Left lung (tissue), 10 donors: ENCODE data around the gene EFHB. TPM values are rescaled to one million over a fixed set of nuclear protein-coding genes. Genes with fewer than 3 reads are reported as not detected.
"Not testable (repeated sequence)": the region's sequence is repeated elsewhere in the genome, so short reads cannot be mapped to it uniquely, and the experiment has no call there.

Source experiments
- ATAC-seq: fragments of 200-7000 bp; cut with Tn5 transposase; one replicate; pipeline ENCODE4 v1.9.1; 2020; ENCODE audit warnings: moderate library complexity
- DNase-seq, 4 donors: peaks; one replicate each; pipeline ENCODE4 v3.0.0-alpha.2; 2013 to 2020
- H3K27ac ChIP-seq, 2 donors: fragments of 200-600 bp; sonication (generic) in 1 of 2; one replicate each; pipeline versions ENCODE4 v1.5.0 to v1.8.0; 2020 to 2021
- H3K27me3 ChIP-seq, 2 donors: fragments of 200-600 bp; sonication (generic) in 1 of 2; one replicate each; pipeline versions ENCODE4 v1.5.0 to v1.8.0; 2020 to 2021
- H3K36me3 ChIP-seq, 2 donors: fragments of 200-600 bp; sonication (generic) in 1 of 2; one replicate each; pipeline versions ENCODE4 v1.5.0 to v1.8.0; 2020 to 2021
- H3K4me1 ChIP-seq, 2 donors: fragments of 200-600 bp; one replicate each; pipeline ENCODE4 v1.8.0; 2021
- H3K4me3 ChIP-seq, 2 donors: fragments of 200-600 bp; sonication (generic) in 1 of 2; one replicate each; pipeline versions ENCODE4 v1.5.0 to v1.8.0; 2020 to 2021; ENCODE audit warnings: mild to moderate bottlenecking in 1 of 2
- H3K9me3 ChIP-seq, 2 donors: fragments of 200-600 bp; sonication (generic) in 1 of 2; one replicate each; pipeline versions ENCODE4 v1.5.0 to v1.8.0; 2020 to 2021
- CTCF ChIP-seq, 2 donors: fragments of 200-600 bp; sonication (generic) in 1 of 2; IDR thresholded peaks; one replicate each; pipeline versions ENCODE4 v1.5.0 to v1.8.0; 2021; ENCODE audit warnings: antibody characterized with exemption in 2 of 2
- intact Hi-C, 2 donors: fragments of 100-400 bp; cut with DNase I; formaldehyde crosslinking; loops; one replicate each; pipeline versions ENCODE4 v1.11.2 to v1.14.2; 2022
- polyA plus RNA-seq, 6 donors: library from polyadenylated mRNA; unstranded; fragments of 120-200 nt; gene quantifications; one replicate each; pipeline ENCODE4 v1.2.1, GENCODE V29; 2013; ENCODE audit not compliant: insufficient read length in 6 of 6
- total RNA-seq, 2 donors: library from RNA; stranded (reverse); fragmentation: NEBNext Ultra II Directional; extraction: Animal tissue kit (Norgen Biotek cat#: 25700); gene quantifications; one replicate each; pipeline ENCODE4 v1.2.1, GENCODE V29; 2021
- donor health status: DM: no; HTN: yes; CAD: no.
- donor health status: DM: no; HTN: no; CAD: no.

The EFHB gene
- total and polyA plus RNA-seq, 8 donors: 0.80 to 6.8 (median 2.8) TPM; not detected in 1

- H3K4me3 ChIP-seq: no peak overlapping the region
- H3K27me3 ChIP-seq: no peaks in the 10 kb centered on the region
- H3K4me1 ChIP-seq: peaks cover 0 to 28% of the 10 kb centered on the region in 2 donors
- no peaks in the 10 kb centered on the region for H3K9me3 ChIP-seq
- intact Hi-C loops: no loop called here
- no peak for ATAC-seq
- peaks cover 0 to 16% of the 10 kb centered on the region in 2 donors for H3K36me3 ChIP-seq
- TF ChIP-seq CTCF (IDR thresholded peaks at IDR 0.05): no peak
- no peak for DNase-seq
- H3K27ac ChIP-seq: no peak overlapping the region
Observed at GRCh38 chr3:19961960-19962359, 27.9 kb upstream of the EFHB start.

GRCh38 chr3:19960696-19961095, 26.7 kb upstream of the EFHB start:
- intact Hi-C loops: no loop called here
- H3K4me3 ChIP-seq: no peak overlapping the region
- TF ChIP-seq CTCF (IDR thresholded peaks at IDR 0.05): no peak
- no peak overlapping the region for H3K27ac ChIP-seq
- DNase-seq (no peak), ATAC-seq (no peak)
- no peaks in the 10 kb centered on the region for H3K9me3 ChIP-seq
- peaks cover 0 to 17% of the 10 kb centered on the region in 2 donors for H3K36me3 ChIP-seq
- no peaks in the 10 kb centered on the region for H3K27me3 ChIP-seq
- peaks cover 0 to 19% of the 10 kb centered on the region in 2 donors for H3K4me1 ChIP-seq

- DNase-seq: no peak
- Histone ChIP-seq H3K4me3 (no peak overlapping the region), H3K27ac (no peak overlapping the region), H3K4me1 (peaks cover 0 to 26% of the 10 kb centered on the region in 2 donors), H3K27me3 (no peaks in the 10 kb centered on the region), H3K9me3 (no peaks in the 10 kb centered on the region), H3K36me3 (peaks cover 0 to 26% of the 10 kb centered on the region in 2 donors)
- no peak for ATAC-seq
- intact Hi-C loops: no loop called here
- TF ChIP-seq CTCF (IDR thresholded peaks at IDR 0.05): no peak
Observed at GRCh38 chr3:19959505-19959904, 25.5 kb upstream of the EFHB start.

GRCh38 chr3:19957354-19957753, 23.3 kb upstream of the EFHB start:
- H3K4me1 ChIP-seq: peaks cover 0 to 27% of the 10 kb centered on the region in 2 donors
- H3K4me3 ChIP-seq, H3K9me3 ChIP-seq, ATAC-seq, DNase-seq, intact Hi-C loops, H3K27me3 ChIP-seq, H3K27ac ChIP-seq: not testable (repeated sequence)
- peaks cover 0 to 45% of the 10 kb centered on the region in 2 donors for H3K36me3 ChIP-seq

- intact Hi-C loops: no loop called here
Observed at GRCh38 chr3:19954676-19955075, 20.7 kb upstream of the EFHB start.

More at GRCh38 chr3:19954676-19955075, 20.7 kb upstream of the EFHB start:
- peaks cover 0 to 56% of the 10 kb centered on the region in 2 donors for H3K36me3 ChIP-seq
- H3K27me3 ChIP-seq: no peaks in the 10 kb centered on the region
- H3K4me3 ChIP-seq: no peak overlapping the region
- H3K9me3 ChIP-seq: no peaks in the 10 kb centered on the region
- H3K4me1 ChIP-seq: peaks cover under 1 to 50% of the 10 kb centered on the region in 2 donors
- ATAC-seq (no peak), DNase-seq (no peak)
- H3K27ac ChIP-seq: no peak overlapping the region
- no peak for TF ChIP-seq CTCF (IDR thresholded peaks at IDR 0.05)
